SJCRH30 (cell line): ENCODE data around the gene PITX3. TPM values are rescaled to one million over a fixed set of nuclear protein-coding genes. Genes with fewer than 3 reads are reported as not detected.
"Not testable (repeated sequence)": the region's sequence is repeated elsewhere in the genome, so short reads cannot be mapped to it uniquely, and the experiment has no call there.

ENCODE experiments used
- DNase-seq, 2 experiments: peaks; one replicate each; pipeline ENCODE4 v3.0.0-alpha.2; 2015 to 2020
- H3K27ac ChIP-seq: fragments of 250-450 bp; sonication (Bioruptor Pico); 2 replicates; pipeline ENCODE4 v1.5.1; 2020; ENCODE audit warnings: mild to moderate bottlenecking, moderate library complexity
- H3K27me3 ChIP-seq: fragments of 250-450 bp; sonication (Bioruptor Pico); 2 replicates; pipeline ENCODE4 v1.5.1; 2020; ENCODE audit warnings: mild to moderate bottlenecking, moderate library complexity
- H3K36me3 ChIP-seq: fragments of 250-450 bp; sonication (Bioruptor Pico); 2 replicates; pipeline ENCODE4 v1.5.1; 2020; ENCODE audit warnings: mild to moderate bottlenecking, moderate library complexity
- H3K4me1 ChIP-seq: fragments of 250-450 bp; sonication (Bioruptor Pico); 2 replicates; pipeline ENCODE4 v1.5.1; 2020; ENCODE audit warnings: mild to moderate bottlenecking, moderate library complexity
- H3K4me3 ChIP-seq: fragments of 250-450 bp; sonication (Bioruptor Pico); 2 replicates; pipeline ENCODE4 v1.5.1; 2020; ENCODE audit warnings: mild to moderate bottlenecking, moderate library complexity
- H3K9me3 ChIP-seq: fragments of 250-450 bp; sonication (Bioruptor Pico); replicated peaks from 2 replicates; pipeline ENCODE4 v1.5.1; 2020; ENCODE audit warnings: mild to moderate bottlenecking, moderate library complexity
- total RNA-seq: library from RNA; depleted of rRNA; stranded (reverse); fragments of >200 nt; shearing (Covaris generic); gene quantifications from 2 replicates; pipeline ENCODE4 v1.2.3, GENCODE V29; 2014

Gene PITX3
- total RNA-seq, 1 experiment from 2014 or later = 105 TPM

DNA sequence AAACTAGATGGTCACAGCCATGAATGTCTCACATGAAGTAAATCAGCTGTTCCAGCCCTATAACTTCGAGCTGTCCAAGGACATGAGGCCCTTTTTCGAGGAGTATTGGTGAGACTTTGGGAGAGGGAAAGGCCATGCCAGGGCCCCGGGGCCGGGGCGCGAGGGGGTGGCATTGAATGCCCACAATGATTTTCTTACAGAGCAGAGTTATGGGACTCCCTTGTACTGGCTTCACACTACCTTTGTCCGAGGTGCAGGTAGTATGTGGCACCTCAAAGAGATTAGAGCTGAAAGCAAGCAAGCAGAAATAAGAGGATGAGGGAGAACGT is 14.8 kb downstream of the PITX3 start:
- Histone ChIP-seq H3K27ac (no peak overlapping the region), H3K36me3 (peaks cover 44% of the 10 kb centered on the region), H3K4me1 (peaks cover 22% of the 10 kb centered on the region), H3K9me3 (no peaks in the 10 kb centered on the region), H3K4me3 (no peak overlapping the region), H3K27me3 (no peaks in the 10 kb centered on the region)
- no peak for DNase-seq

DNA sequence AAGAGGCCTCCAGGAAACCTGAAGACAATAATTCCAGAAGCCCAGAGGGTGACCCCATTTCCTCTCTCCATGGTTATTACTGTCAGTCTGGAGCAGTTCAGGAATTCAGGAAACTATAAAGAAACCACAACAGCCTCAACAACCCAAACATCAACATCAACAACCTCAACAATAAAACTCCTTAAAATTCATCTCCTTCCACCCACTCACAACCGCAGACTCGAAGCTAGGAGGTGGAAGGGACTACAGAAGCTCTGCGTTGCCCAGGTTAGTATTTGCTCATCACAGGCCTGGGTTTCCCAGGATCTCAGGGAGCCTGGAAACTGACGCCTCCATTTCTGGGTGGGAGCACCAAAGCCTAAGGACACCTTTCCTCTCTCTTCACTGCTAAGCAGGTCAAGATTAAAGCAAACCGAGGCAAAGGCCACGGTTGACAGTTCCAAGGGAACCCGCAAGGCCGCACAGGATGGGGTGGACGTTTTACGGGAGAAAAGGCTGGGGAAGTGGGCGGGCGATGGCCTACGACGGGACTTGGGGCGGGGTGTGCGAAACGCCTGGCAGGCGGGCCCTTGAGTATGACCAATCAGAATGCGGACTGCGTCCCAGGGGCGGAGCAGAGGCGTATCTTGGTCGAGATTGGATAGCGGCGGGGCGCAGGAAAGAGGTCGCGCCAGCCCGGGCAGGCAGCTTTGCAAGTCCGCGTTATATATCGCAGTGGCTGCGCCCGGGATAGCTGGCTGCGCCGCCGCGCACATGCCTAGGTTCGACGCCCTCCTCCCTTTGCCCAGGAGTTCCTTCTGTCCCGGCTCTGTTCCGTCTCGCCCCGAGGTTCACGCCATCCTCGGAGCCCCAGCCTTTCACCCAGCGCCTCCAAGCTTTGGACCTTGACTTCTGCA is 15.4 kb downstream of the PITX3 start, which contains the start of gene ELOVL3:
Gene ELOVL3 (plus strand): TSS at position 654 of the 896 bp plus-strand sequence. CDS start 250 bp downstream, outside the sequence.
- peak; percentile 52 to 80 for DNase-seq
- H3K4me1 ChIP-seq = peaks cover 28% of the 10 kb centered on the region
- no peaks in the 10 kb centered on the region for H3K9me3 ChIP-seq
- no peak within 1 kb of the TSS for H3K4me3 ChIP-seq
- H3K27ac ChIP-seq = peak within 1 kb of the TSS; percentile 52
- H3K36me3 ChIP-seq = peaks cover 39% of the 10 kb centered on the region
- no peaks in the 10 kb centered on the region for H3K27me3 ChIP-seq

DNA sequence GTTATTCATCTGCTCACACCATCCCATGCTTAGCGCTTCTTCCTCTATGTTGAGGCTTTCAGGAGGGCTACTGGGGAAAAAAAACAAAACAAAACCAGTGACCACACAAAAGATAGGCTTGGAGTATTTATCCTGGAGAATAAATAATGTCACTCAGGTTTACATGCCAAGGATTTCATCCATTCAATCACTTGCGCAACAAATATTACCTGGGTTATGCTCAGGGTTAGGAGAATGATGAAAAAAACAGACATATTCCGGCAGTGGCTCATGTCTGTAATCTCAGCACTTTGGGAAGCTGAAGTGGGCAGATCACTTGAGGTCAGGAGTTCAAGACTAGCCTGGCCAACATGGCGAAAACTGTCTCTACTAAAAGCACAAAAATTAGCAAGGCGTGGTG is 18.5 kb downstream of the PITX3 start:
- no peak overlapping the region for H3K4me3 ChIP-seq
- H3K36me3 ChIP-seq = peaks cover 10% of the 10 kb centered on the region
- H3K27me3 ChIP-seq = no peaks in the 10 kb centered on the region
- no peaks in the 10 kb centered on the region for H3K9me3 ChIP-seq
- peaks cover 38% of the 10 kb centered on the region for H3K4me1 ChIP-seq
- no peak overlapping the region for H3K27ac ChIP-seq
- DNase-seq = no peak

DNA sequence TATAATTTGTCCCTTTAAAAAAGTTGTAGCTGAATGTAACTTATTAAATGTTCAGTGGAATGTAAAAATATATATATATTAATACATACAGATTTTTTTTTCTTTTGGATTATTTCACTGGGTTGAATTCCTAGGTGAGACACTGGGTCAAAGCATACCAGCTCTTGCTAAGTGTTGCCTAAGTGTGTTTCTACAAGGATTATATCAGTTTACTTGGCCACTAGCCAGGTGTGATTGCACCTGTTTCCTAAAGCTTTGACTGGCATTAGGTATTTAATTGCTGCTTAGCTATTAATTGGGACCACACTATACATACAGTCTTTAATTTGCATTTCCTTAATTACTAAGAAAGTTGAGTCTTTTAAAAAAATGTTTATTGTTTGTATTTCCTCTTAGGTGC is 20.7 kb downstream of the PITX3 start:
- no peaks in the 10 kb centered on the region for H3K9me3 ChIP-seq
- no peak overlapping the region for H3K27ac ChIP-seq
- H3K4me3 ChIP-seq = no peak overlapping the region
- no peaks in the 10 kb centered on the region for H3K27me3 ChIP-seq
- H3K4me1 ChIP-seq = peaks cover 29% of the 10 kb centered on the region
- peak in 1 of 2 experiments; percentile 73 for DNase-seq
- 0 out of 2 replicates have a peak, but pooled peaks cover 4% of the 10 kb centered on the region for H3K36me3 ChIP-seq

DNA sequence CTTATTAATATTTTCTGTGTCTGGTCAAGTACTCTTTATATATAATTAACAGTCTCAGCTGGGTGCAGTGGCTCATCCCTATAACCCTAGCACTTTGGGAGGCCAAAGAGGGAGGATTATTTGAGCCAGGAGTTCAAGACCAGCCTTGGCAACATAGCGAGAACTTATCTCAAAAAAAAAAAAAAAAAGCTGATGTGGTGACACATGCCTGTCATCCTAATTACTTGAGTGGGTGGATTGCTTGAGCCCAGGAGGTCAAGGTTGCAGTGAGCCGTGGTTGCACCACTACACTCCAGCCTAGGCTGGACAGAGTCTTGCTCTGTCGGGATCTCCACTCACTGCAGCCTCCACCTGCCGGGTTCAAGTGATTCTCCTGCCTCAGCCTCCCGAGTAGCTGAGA is 21.9 kb downstream of the PITX3 start:
- H3K4me3 ChIP-seq = no peak overlapping the region
- peaks cover 20% of the 10 kb centered on the region for H3K4me1 ChIP-seq
- H3K9me3 ChIP-seq = no peaks in the 10 kb centered on the region; the same call in 1 of the 2 replicates
- H3K27ac ChIP-seq = no peak overlapping the region
- no peaks in the 10 kb centered on the region for H3K27me3 ChIP-seq
- no peaks in the 10 kb centered on the region for H3K36me3 ChIP-seq
- no peak for DNase-seq

DNA sequence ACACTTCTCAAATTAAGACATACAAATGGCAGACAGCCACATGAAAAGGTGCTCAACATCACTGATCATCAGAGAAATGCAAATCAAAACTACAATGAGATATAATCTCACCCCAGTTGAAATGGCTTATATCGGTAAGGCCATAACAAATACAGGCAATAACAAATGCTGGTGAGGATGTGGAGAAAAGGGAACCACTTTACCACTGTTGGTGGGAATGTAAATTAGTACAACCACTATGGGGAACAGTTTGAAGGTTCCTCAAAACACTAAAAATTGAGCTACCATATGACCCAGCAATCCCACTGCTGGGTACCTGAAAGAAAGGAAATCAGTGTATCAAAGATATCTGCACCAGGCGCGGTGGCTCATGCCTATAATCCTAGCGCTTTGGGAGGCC is 27.7 kb downstream of the PITX3 start:
- H3K36me3 ChIP-seq, H3K9me3 ChIP-seq, DNase-seq, H3K4me3 ChIP-seq, H3K27me3 ChIP-seq, H3K27ac ChIP-seq, H3K4me1 ChIP-seq: not testable (repeated sequence)

DNA sequence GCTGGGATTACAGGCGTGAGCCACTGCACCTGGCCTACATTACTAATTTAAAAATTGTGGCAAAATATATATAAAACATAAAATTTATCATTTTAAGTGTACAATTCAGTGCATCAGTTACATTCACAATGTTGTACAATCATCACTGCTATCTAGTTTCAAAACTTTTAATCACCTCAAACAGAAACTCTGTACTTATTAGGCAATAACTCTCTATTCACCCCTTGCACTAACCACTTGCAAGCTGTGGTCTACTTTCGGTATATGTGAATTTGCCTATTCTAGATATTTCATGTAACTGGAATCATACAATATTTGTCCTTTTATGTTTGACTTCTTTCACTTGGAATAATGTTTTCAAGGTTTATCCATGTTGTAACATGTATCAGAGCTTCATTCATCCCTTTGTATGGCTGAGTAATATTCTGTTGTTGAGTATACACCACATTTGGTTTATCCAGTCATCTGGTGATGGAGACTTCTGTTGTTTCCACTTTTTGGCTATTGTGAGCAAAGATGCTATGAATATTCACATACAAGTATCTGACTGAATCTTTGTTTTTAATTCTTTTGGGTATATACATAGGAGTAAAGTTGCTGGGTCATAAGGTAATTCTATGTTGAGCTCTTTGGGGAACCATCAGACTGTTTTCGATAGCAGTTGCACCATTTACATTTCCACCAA is 29.6 kb downstream of the PITX3 start:
- no peak for DNase-seq
- Histone ChIP-seq H3K36me3 (no peaks in the 10 kb centered on the region), H3K27ac (no peak overlapping the region), H3K4me3 (no peak overlapping the region), H3K27me3 (no peaks in the 10 kb centered on the region), H3K4me1 (peaks cover 23% of the 10 kb centered on the region), H3K9me3 (no peaks in the 10 kb centered on the region; the same call in 1 of the 2 replicates)

DNA sequence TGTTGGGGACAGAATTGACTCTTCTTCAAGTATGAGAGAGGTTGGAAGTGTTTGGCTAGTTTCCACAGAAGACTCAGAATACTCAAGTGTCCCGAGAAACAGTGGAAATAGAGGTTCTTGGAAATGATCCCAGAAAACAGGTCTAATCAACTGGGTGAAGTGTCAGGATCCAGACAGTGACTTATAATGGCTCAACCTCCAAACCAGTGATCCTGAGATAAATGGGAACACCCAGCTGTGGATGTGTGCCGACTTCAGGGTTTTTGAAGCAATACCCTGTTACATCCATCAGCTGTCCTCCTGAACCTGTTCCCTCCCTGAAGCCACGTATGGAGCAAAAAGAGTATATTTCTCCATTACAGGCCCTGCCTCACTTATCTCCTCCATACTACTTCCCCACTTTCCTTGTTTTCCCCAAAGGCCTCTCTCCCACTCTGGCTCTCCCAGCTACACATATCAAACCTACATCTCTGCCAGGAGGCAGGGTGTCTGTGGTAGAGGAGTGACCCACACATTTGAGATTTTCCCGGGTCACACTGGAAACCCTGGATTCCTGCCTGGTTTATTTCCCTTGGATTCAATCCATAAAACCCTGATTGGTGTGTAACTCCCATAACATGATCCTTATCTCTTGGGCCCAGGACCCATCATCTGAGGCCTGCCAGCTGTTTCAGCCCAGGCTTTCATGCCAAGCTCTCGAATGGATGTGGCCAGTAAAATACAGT is 32.8 kb downstream of the PITX3 start:
- Histone ChIP-seq H3K27me3 (no peaks in the 10 kb centered on the region), H3K36me3 (no peaks in the 10 kb centered on the region), H3K4me3 (no peak overlapping the region), H3K4me1 (peaks cover 23% of the 10 kb centered on the region), H3K27ac (peak overlapping the region; percentile 74), H3K9me3 (peaks cover 16% of the 10 kb centered on the region)
- DNase-seq = peak; percentile 91 to 98

DNA sequence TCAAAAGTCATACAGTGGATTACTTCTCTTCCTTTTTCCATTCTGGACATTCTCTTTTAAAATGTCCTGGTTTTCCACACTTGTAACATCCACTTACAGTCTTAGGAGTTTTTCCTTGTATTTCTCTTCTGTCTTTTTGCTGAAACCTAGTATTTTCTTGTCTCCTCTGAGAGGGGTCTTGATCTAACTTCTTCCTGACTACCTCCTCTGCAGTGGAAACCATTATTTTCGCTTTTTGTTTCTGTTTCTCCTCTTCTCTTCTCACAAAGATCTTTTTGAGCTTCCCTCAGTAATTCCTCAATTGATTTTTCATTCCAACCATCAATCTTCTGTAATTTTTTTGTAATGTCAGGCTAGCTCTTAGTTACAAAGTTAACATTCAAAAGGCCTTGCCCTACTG is 38.9 kb downstream of the PITX3 start:
- Histone ChIP-seq H3K9me3 (peaks cover 48% of the 10 kb centered on the region), H3K27me3 (no peaks in the 10 kb centered on the region), H3K36me3 (no peaks in the 10 kb centered on the region), H3K4me3 (no peak overlapping the region), H3K4me1 (peaks cover 8% of the 10 kb centered on the region), H3K27ac (no peak overlapping the region)
- no peak for DNase-seq

DNA sequence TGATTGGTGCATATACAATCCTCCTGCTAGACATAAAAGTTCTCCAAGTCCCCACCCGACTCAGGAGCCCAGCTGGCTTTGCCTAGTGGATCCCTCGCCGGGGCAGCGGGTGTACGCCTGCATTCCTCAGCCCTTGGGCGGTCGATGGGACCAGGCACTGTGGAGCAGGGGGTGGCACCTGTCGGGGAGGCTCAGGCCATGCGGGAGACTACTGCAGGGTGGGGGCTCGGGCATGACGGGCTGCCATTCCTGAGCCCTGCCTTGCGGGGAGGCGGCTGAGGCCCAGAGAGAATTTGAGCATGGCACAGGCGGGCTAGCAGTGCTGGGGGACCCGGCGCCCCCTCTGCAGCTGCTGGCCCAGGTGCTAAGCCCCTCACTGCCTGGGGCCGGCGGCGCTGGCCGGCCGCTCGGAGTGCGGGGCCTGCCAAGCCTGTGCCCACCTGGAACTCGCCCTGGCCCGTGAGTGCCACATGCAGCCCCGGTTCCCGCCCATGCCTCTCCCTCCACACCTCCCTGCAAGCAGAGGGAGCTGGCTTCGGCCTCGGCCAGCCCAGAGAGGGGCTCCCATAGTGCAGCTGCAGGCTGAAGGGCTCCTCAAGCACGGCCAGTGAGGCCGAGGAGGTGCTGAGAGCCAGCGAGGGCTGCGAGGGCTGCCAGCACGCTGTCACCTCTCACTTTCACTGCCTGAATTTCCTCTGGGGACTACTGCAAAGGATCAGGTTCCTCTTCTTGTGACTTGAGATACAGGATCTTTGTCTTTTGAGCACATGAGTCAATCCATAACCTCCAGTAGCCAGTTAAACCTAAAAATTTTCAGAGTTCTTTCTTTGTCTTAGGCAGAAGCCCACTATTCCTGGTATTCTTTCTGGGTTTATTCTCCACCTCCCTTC is 40.3 kb downstream of the PITX3 start:
- no peak overlapping the region for H3K4me3 ChIP-seq
- no peak overlapping the region for H3K27ac ChIP-seq
- peaks cover 48% of the 10 kb centered on the region for H3K9me3 ChIP-seq
- H3K36me3 ChIP-seq = 0 out of 2 replicates have a peak, but pooled peaks cover 3% of the 10 kb centered on the region
- peaks cover 18% of the 10 kb centered on the region for H3K4me1 ChIP-seq
- H3K27me3 ChIP-seq = no peaks in the 10 kb centered on the region
- no peak for DNase-seq

DNA sequence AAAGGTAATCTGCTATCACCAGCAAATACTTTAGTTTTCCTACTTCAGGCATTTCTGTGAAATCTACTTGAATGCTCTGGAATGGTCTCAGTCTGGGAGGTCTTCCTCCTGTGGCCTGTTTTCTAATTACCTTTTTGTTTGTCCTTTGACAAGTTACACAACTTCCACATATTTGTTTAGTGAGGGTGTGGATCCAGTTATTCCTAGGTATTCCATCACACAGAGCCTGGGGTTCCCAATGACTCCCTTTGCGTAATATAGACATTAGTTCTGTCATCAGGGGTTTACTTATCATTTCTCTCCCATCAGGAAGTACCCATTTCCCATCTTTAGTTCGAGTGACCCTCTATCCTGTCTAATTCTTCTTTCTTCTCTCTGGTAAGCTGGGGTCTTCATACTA is 43.3 kb downstream of the PITX3 start:
- peaks cover 32% of the 10 kb centered on the region for H3K4me1 ChIP-seq
- no peak overlapping the region for H3K27ac ChIP-seq
- no peak for DNase-seq
- peaks cover 30% of the 10 kb centered on the region for H3K9me3 ChIP-seq
- 0 out of 2 replicates have a peak, but pooled peaks cover 3% of the 10 kb centered on the region for H3K36me3 ChIP-seq
- no peak overlapping the region for H3K4me3 ChIP-seq
- H3K27me3 ChIP-seq = no peaks in the 10 kb centered on the region

DNA sequence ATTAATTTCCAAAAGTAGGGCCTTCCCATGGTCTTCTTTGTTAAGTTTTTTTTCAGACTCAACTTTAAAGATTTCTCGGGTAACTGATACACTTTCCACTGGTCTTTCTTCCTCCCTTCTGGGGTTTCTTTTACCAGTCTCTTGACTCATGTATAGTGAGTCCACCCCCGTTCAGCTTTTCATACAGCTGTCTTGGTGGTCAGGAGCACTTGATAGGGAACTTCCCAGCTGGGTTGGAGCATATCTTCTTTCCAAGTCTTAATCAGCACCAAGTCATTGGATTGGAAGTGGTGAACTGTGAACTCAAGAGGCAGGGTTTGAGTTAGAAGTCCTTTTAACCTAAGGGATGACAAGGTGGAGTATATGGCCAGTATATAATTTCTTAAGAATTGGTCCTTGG is 44.4 kb downstream of the PITX3 start:
- peak; percentile 74 to 85 for DNase-seq
- Histone ChIP-seq H3K27me3 (no peaks in the 10 kb centered on the region), H3K4me3 (no peak overlapping the region), H3K27ac (peak overlapping the region; percentile 62), H3K36me3 (0 out of 2 replicates have a peak, but pooled peaks cover 3% of the 10 kb centered on the region), H3K4me1 (peaks cover 32% of the 10 kb centered on the region), H3K9me3 (peaks cover 24% of the 10 kb centered on the region)

DNA sequence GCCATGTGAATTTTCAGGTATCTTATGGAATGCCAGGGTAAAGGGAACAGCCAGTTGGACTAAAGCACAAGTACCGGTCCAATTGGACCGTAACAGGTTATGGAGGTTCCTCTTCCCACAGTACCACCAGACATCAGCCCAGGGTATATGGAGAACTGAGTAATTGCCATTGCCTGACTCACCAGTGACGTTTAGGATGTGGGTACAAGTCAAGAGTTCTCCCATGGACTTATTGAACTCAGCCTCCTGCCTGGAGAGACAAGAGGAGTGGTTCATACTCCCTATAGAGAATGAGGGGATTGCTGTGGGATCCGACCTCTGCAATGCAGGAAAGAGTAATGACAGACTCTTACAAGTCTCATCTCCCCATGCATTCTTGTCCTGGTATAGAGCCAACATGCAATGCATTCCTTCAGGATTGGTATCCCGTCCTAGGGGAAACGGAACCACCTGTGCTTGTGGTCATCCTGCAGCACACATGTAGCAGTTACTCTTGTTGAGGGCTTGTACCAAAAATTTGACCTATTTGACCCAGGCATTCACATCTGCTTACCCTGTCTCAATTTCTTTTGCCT is 45.9 kb downstream of the PITX3 start:
- Histone ChIP-seq H3K36me3 (0 out of 2 replicates have a peak, but pooled peaks cover 3% of the 10 kb centered on the region), H3K4me3 (no peak overlapping the region), H3K27me3 (no peaks in the 10 kb centered on the region), H3K27ac (peak overlapping the region; percentile 62), H3K4me1 (peaks cover 32% of the 10 kb centered on the region), H3K9me3 (peaks cover 23% of the 10 kb centered on the region)
- DNase-seq = peak; percentile 83 to 88

DNA sequence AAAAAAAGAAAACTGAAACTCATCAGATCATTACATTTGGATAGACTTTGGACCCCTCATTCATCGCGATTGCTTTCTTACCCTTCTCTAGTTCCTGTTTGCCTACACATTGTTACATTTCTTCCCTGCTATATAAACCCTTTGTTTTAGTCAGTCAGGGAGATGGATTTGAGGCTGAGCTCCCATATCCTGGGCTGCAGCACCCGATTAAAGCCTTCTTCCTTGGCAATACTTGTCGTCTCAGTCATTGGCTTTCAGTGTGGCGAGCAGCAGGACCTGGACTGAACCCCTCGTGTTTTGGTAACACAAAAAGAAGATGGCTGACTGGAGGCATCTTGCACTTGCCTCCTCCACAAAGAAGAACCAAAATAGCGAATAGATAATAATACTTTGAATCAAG is 49.4 kb downstream of the PITX3 start:
- no peak for DNase-seq
- H3K4me1 ChIP-seq = peaks cover 23% of the 10 kb centered on the region
- H3K27ac ChIP-seq = no peak overlapping the region
- H3K9me3 ChIP-seq = peaks cover 17% of the 10 kb centered on the region
- H3K27me3 ChIP-seq = no peaks in the 10 kb centered on the region
- 0 out of 2 replicates have a peak, but pooled peaks cover 3% of the 10 kb centered on the region for H3K36me3 ChIP-seq
- no peak overlapping the region for H3K4me3 ChIP-seq
